ENCODE data around the gene FAR2.
A peak's percentile ranks its signal among the peaks of the same experiment; 100 is the strongest.
"Not testable (repeated sequence)": the region's sequence is repeated elsewhere in the genome, so short reads cannot be mapped to it uniquely, and the experiment has no call there.

Gene FAR2

DNA sequence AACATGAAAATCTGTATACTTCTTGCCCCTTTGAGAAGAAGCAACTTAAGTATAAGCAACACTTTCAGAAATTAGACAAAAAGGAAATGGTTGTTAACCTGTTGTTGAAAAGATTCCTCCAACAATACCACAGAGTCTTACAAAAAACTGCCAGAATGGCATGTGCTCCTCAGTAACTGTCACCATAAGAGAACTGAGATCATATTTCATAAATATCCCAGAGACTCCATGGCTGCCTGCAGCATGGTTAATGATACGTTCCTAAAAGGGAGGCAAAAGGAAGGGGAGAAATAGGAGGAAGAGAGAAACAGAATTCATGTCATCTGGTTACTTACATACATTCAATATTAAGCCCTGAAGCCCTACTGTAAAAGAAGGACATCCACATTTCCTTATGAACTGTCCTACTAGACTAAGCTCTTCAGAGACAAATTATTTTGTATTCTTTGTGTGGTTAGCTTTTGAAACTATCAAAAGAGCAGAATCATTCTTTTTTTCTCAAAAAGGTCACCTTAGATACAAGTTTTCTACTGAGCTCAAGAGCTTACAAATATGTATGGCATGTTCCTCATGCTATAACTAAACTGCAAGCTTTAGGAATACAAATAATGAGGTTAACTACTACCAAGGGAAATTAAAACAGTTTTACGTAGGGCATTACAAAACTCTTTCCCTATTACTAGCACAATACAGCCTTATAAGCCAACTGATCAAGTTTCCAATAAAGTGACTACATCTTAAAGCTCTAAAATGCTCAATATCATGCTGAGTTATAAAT lies 194.1 kb downstream of the FAR2 start:
- no peak for DNase-seq

GRCh38 chr12:29346769-29347421 lies 197.8 kb downstream of the FAR2 start:
- DNase-seq, result no peak

DNA sequence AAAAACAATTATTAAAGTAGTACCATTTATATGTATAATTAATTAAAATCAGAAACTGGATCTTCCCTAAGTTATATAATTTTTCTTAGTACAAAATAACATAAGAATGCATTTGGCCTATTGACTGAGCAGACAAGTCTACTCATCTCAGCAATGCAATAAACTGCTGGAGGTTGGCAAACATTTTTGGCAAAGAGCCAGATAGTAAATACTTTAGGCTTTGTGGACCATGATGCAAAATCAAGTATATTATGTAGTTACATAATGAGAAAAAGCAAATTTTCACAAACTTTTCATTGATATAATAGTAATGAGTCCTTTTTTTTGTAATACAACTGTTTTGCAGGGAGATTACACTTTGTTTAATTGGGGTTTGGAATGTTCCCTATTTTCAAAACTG lies 201.0 kb downstream of the FAR2 start:
- peak; percentile 58 for DNase-seq

GRCh38 chr12:29354954-29355353 lies 205.9 kb downstream of the FAR2 start:
- no peak for DNase-seq

- no peak for DNase-seq
Observed at GRCh38 chr12:29365091-29365490, 216.0 kb downstream of the FAR2 start.

DNA sequence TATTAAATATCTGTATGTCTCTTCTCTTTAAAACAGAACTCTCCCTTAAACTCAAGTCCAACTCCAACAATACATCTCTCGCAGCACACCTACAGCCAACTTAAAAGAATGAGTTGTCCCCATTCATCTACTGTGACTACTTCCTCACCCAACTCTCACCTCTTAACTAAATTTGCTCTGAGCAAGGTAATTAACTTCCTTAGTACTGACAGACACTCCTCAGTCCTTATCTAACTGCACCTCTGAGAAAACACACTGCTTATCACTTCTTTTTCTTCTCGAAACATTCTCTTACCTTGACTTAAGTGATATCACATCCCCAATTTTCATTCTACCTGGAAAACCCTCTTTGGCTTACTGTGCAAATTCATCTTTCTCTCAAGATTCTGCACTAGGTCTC lies 224.9 kb downstream of the FAR2 start:
- DNase-seq, result no peak

DNA sequence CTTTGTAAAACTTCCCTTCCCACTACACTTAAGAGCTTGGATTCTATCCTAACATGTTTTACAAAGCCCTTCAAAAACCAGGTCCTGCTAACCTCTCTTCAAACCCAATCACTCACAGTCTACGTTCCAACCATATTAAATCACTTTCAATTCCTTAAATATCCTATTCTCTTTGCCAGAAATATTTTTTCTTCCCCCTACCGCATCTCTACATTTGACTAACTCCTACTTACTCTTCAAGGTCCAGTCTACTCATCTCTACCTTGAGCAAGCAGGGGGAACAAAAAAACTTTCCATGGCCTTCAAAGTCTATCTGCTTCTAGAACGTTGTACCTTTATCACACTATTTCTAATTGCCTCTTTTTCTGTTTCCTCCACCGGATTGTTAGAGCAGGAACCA lies 225.8 kb downstream of the FAR2 start:
- no peak for DNase-seq

- no peak for DNase-seq
Observed at GRCh38 chr12:29376118-29376517, 227.0 kb downstream of the FAR2 start.

GRCh38 chr12:29380536-29381523 lies 231.8 kb downstream of the FAR2 start, which contains the start of gene ERGIC2:
ERGIC2 (minus strand) TSS chr12:29381172; CDS start chr12:29371633, 9,539 bp downstream.
- peak; percentile 100 for DNase-seq

GRCh38 chr12:29382251-29382650 lies 233.2 kb downstream of the FAR2 start:
- DNase-seq, result no peak

DNA sequence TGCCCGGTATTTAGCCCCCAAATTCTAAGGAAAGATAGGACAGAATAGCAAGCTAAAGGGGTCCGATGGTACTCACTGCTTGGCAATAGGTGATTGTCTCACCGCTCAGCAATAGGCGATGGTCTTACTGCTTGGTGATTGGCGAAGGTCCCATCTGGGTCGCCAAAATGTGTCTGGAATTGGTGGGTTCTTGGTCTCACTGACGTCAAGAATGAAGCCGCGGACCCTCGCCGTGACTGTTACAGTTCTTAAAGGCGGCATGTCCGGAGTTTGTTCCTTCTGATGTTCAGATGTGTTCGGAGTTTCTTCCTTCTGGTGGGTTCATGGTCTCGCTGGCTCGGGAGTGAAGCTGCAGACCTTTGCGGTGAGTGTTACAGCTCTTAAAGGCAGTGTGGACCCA lies 236.1 kb downstream of the FAR2 start:
- not testable (repeated sequence) for DNase-seq

Data from hematopoietic multipotent progenitor cell treated with erythropoietin and hydrocortisone succinate and interleukin-3 and kit ligand, for 6 days (in vitro differentiated cells).